ENCODE data around the gene GATAD2B.
A peak's percentile ranks its signal among the peaks of the same experiment; 100 is the strongest.
"Not testable (repeated sequence)": the region's sequence is repeated elsewhere in the genome, so short reads cannot be mapped to it uniquely, and the experiment has no call there.

GATAD2B gene

DNA sequence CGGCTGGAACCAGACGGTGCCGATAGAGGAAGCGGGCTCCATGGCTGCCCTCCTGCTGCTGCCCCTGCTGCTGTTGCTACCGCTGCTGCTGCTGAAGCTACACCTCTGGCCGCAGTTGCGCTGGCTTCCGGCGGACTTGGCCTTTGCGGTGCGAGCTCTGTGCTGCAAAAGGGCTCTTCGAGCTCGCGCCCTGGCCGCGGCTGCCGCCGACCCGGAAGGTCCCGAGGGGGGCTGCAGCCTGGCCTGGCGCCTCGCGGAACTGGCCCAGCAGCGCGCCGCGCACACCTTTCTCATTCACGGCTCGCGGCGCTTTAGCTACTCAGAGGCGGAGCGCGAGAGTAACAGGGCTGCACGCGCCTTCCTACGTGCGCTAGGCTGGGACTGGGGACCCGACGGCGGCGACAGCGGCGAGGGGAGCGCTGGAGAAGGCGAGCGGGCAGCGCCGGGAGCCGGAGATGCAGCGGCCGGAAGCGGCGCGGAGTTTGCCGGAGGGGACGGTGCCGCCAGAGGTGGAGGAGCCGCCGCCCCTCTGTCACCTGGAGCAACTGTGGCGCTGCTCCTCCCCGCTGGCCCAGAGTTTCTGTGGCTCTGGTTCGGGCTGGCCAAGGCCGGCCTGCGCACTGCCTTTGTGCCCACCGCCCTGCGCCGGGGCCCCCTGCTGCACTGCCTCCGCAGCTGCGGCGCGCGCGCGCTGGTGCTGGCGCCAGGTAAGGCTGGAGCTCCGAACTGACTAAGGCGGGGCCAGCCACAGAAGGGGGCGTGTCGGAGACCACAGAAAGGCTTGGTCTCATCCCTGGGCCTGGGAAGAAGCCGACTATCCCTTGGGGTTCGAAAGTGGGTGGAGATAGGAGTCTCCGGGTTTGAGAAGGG is 147.1 kb downstream of the GATAD2B start:
- peak; percentile 44 for DNase-seq

DNA sequence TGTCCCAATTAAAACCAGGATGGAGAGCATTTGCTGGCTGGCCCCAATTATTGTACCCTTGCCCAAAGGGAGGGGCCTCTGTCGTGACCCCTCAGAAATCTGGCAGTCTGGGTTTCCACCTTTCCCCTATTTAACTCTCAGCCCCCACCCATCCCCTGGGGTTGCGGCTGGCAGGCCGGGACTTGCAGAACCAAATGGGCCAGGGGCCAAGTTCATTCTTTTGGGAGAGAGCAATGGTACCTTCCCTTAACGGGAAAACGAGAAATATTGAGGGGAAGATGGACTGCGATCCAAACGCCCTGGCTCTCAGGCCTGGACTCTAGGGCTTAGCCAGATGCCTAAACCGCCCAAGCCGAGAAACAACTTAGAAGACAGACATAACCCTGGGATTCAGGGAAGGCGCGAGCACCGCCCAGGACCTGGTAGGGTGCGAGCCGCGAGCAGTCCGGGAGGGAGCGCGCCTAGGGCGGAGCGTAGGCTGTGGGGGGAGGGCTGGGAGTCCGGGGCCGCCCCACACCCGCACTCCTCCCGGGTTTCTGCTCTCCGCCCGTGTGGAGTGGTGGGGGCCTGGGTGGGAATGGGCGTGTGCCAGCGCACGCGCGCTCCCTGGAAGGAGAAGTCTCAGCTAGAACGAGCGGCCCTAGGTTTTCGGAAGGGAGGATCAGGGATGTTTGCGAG is 147.9 kb downstream of the GATAD2B start, which contains the start of gene SLC27A3:
Gene SLC27A3 (plus strand): TSS at position 628 of the 678 bp plus-strand sequence. CDS start 91 bp downstream, outside the sequence.
- DNase-seq, result no peak

- DNase-seq, result no peak
Measured at GRCh38 chr1:153774026-153774595, 148.7 kb downstream of the GATAD2B start.

DNA sequence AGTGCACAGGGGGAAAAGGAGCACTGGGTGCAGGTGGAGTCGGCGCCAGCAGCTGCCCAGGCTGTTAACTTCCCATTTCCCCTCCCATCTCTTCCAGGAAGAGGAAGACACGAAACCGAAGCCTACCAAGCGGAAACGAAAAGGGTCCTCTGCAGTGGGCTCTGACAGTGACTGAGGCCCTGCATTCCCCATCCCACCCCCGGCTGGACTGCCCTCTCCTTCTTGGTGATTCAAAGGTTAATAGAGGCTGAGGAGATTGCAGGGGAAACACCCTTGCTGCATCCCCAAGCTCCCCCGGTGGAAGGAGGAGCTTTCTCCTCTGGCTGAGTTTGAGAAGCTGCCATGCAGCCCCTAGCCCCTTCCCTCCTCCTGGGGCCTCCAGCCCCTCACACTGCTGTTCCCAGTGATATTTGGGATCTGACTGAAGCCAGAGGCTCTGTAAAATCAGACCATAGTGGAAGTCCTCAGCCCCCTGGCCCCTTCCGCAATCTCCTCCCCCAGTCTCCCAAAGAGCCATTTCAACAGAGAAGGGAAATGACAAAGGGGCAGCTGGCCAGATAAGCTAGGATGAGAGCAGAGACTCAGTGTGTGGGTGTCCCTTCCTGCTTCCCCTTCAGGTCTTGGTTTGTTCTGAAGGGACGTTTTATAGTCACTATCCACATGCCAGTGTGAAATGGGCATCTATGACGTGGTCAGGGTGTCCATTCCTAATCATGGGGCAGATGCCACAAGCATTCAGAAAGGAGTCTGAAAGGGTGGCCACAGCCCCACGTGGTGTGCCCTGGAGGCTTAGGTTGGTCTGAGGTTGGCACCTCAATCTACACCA is 149.5 kb downstream of the GATAD2B start:
- no peak for DNase-seq

DNA sequence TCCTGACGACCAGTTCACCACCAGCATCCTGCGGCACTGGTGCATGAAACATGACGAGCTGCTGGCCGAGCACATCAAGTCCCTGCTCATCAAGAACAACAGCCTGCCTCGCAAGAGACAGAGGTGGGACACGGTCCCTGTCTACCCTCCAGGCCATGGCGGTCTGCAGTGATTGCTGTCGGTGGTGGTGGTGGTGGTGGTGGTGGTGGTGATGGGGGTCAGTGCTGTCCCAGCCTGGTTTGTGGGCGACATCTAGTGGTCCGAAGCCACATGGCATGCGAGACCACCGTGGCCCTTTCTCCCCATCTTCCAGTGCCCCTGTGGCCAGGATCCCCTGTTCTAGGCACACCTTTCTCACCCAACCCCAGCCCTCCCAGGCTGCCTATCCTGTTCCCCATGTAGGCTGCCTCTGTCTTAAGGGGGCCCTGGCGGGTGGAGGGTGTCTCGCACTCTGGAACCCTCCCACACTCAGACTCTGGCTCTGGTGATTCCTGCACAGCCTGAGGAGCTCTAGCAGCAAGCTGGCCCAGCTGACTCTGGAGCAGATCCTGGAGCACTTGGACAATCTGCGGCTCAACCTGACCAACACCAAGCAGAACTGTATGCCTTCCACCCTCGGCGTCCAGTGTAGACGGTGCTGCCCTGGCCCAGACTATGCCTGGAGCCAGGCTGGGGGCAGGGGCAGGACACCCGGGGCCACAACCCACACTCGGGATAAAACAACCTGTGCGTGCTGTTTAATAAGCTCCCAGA is 150.8 kb downstream of the GATAD2B start:
- DNase-seq, result no peak

GRCh38 chr1:153771261-153771660 is 151.5 kb downstream of the GATAD2B start:
- DNase-seq, result no peak

DNA sequence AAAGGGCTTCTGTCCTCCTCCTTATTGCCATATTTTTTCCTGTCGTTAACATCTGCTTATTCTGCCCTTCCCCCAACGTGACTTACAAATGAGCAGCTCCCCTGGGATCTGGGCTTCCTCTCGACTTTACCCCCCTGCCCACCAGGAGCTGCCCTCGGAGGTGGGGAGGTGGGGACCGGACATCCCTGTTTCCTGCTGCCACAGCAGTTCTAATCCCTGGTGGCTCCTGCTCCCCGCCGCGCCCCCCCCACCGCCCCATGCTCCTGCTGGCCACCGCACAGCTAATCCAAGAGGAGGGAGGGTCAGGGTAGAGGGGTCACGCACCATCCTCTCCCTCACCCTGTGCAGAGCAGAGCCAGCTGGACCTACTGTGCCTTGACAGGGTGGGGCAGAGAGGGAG is 152.0 kb downstream of the GATAD2B start:
- no peak for DNase-seq

DNA sequence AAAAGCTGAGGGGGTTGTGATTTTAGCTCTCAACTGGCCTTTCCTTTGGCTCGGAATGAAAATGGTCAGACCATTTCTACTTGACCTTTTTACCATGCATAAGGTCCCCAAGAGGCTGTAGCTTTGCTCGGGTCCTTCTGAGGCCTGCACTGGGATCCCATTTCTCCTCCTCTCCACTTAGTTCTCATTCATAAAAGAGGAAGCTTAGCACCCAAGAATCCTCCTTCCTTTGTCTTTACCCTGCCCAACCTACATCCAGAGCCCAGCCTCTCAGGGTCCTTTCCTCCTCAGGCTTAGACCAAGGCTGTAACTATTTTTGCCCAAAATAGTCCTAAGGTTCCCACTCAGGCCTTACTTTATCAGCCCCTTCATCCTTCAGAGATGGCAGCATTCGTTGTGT is 153.6 kb downstream of the GATAD2B start:
- no peak for DNase-seq

DNA sequence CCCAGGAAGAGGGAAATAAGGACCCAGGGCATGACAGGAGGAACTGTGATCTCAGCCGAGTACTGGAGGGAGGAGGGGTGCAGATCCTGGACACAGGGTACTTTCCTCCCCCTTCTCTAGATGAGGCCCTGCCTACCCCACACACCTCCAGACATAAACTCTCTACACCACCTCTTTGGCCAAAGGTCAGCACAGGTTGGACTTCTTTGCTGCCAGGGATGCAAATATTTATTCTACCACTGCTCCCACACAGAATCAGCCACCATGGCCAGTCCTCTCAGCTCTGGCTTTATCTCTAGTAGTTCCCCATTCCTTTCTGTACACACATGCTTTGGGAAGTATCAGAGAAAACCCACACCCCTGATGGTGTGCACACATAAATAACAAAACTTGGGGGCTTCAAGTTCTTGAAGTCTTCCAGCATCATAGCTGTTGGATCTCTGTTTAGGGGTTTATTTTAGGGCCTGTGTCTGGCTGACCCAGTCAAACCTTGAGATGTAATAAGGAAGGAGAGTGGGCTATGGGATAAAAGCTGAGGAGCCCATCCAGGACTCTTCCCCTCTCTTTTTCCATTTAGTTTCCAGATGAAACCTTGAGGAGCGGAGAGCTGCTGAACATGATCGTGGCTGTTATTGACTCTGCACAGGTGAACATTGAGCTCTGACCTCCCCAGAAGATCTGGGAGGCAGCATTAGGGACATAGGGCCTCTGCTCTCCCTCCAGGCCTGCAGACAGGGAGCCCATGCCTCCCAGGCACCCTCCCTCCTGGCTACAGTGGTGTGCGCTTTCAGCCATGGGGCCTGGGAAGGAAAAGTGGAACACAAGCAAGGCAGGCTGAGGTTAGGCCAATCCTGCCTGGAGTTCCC is 154.2 kb downstream of the GATAD2B start:
- DNase-seq, result no peak

GRCh38 chr1:153767519-153767918 is 155.3 kb downstream of the GATAD2B start:
- no peak for DNase-seq

GRCh38 chr1:153766663-153767062 is 156.1 kb downstream of the GATAD2B start:
- DNase-seq, result not testable (repeated sequence)

DNA sequence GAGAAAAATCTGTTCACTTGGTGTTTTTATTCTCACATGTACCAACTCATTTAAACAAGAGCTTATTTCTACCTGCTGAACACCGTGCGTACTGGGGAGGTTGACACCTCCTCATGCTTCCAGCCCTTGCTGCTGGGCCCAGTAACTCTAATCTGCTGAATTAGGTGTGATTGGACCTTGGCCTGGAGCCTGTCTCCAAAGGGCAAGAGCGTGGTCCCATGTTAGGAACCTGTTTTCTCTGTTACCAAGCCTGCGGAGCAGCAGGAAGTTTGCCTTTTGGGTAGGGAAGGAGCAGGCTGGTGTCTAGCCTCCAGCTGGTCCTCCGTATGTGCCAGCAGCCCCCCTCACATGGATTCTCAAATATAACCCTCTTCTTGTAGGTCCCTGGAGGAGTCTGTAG is 158.5 kb downstream of the GATAD2B start:
- DNase-seq, result no peak

DNA sequence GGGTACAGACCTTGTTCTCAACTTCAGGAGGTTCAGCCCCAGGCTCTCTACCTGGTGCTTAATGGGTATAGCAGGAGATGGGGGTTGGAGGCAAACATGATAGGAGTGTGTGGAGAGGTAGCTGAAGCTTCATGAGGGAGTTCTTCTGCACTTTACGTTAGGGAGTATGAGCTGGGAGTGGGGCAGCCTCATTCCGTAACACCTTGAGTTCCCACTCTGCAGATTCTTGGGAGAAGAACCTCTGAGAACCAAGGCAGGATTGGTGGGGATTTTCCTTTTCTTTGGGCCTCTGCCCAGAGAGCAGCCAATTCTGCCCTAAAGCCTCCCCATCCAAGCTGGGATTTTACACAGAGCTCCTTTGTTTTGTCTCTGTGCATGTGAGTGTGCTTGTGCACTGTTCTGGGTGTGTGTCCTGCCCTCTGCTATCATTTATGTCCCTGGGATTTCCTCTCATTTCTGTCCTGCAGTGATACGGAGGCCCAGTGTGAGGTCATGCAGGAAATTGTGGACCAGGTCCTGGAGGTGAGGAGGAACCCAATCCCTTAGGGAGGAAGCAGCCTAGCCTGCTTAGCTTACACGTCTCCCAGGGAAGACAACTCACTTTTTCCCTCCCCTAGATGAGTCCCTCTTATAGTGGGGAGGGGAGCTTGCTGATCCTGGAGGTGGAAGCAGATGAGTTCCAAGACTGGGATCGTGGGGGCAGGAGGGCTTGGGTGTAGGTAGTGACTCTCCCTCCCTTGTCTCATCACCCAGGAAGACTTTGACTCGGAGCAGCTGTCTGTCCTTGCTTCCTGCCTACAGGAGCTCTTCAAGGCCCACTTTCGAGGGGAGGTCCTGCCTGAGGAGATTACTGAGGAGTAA is 159.2 kb downstream of the GATAD2B start:
- no peak for DNase-seq

- no peak for DNase-seq
Measured at GRCh38 chr1:153760440-153760839, 162.3 kb downstream of the GATAD2B start.
